IMR-90 (cell line): ENCODE measurements around the gene HCN2. TPM values are rescaled to one million over a fixed set of nuclear protein-coding genes. Genes with fewer than 3 reads are reported as not detected.

Experiments
- ATAC-seq: fragments of 200-7000 bp; cut with Tn5 transposase; 2 replicates; pipeline ENCODE4 v1.9.1; 2020; ENCODE audit warnings: low read depth, mild to moderate bottlenecking, moderate library complexity
- BruUV-seq: library from RNA; stranded (reverse); fragments of 400-500 nt; replicated peaks from 2 replicates; lab custom pipeline; 2021; lab: Mats Ljungman, UMichigan
- CTCF ChIA-PET: fragments of 300-600 bp; formaldehyde crosslinking; extraction: SDS; loops from one replicate; lab custom pipeline; 2021; ENCODE audit warnings: antibody characterized with exemption; lab: Yijun Ruan, JAX
- POLR2A ChIA-PET: fragments of 300-600 bp; sonication (Branson Sonifier 250); formaldehyde crosslinking; loops from one replicate; lab custom pipeline; 2022; ENCODE audit warnings: antibody characterized with exemption; ENCODE audit not compliant: unreplicated experiment; lab: Charles Lee
- DNase-seq: peaks from one replicate; pipeline ENCODE4 v3.0.0; 2013
- H2AFZ ChIP-seq: replicated peaks from 2 replicates; pipeline ENCODE3; 2013; ENCODE audit warnings: low read length, mild to moderate bottlenecking; ENCODE audit not compliant: poor library complexity
- H2AK5ac ChIP-seq: 2 replicates; pipeline ENCODE4 v1.6.1; 2013; ENCODE audit warnings: low read depth, low read length, inconsistent platforms
- H2AK9ac ChIP-seq: replicated peaks from 2 replicates; pipeline ENCODE3; 2013; ENCODE audit warnings: mild to moderate bottlenecking, low read depth, low read length, moderate library complexity; ENCODE audit not compliant: poor library complexity
- H2BK120ac ChIP-seq: 2 replicates; pipeline ENCODE4 v1.6.1; 2013; ENCODE audit warnings: low read depth, low read length, inconsistent platforms
- H2BK15ac ChIP-seq: 3 replicates; pipeline ENCODE4 v1.6.1; 2013; ENCODE audit warnings: low read depth, low read length, inconsistent platforms
- H2BK20ac ChIP-seq: 2 replicates; pipeline ENCODE4 v1.6.1; 2013; ENCODE audit warnings: low read depth, mild to moderate bottlenecking, inconsistent platforms, low read length, moderate library complexity
- H2BK5ac ChIP-seq: 2 replicates; pipeline ENCODE4 v1.6.1; 2013; ENCODE audit warnings: mild to moderate bottlenecking, low read depth, low read length, inconsistent platforms; ENCODE audit not compliant: poor library complexity, severe bottlenecking
- H3K14ac ChIP-seq: replicated peaks from 2 replicates; pipeline ENCODE4 v1.6.1; 2013; ENCODE audit warnings: low read depth, low read length, inconsistent platforms
- H3K18ac ChIP-seq: 2 replicates; pipeline ENCODE4 v1.6.1; 2013; ENCODE audit warnings: low read depth, low read length, control low read depth
- H3K23ac ChIP-seq: 2 replicates; pipeline ENCODE4 v1.6.1; 2013; ENCODE audit warnings: low read depth, low read length, inconsistent platforms
- H3K27ac ChIP-seq: 2 replicates; pipeline ENCODE4 v1.5.1; 2013; ENCODE audit warnings: mild to moderate bottlenecking, control low read depth, low read length; ENCODE audit not compliant: insufficient read depth
- H3K27me3 ChIP-seq: 2 replicates; pipeline ENCODE4 v1.6.1; 2013; ENCODE audit warnings: low read length; ENCODE audit not compliant: control insufficient read depth, insufficient read depth
- H3K36me3 ChIP-seq: 2 replicates; pipeline ENCODE4 v1.6.1; 2013; ENCODE audit warnings: low read length, mixed read lengths; ENCODE audit not compliant: control insufficient read depth, insufficient read depth
- H3K4ac ChIP-seq: 2 replicates; pipeline ENCODE4 v1.6.1; 2013; ENCODE audit warnings: low read depth, low read length, inconsistent platforms
- H3K4me1 ChIP-seq: 2 replicates; pipeline ENCODE4 v1.6.1; 2013; ENCODE audit warnings: low read length, mixed read lengths; ENCODE audit not compliant: control insufficient read depth, insufficient read depth
- H3K4me2 ChIP-seq: 2 replicates; pipeline ENCODE4 v1.6.1; 2013; ENCODE audit warnings: low read depth, mild to moderate bottlenecking, control low read depth, low read length, moderate library complexity
- H3K4me3 ChIP-seq: 2 replicates; pipeline ENCODE4 v1.5.1; 2013; ENCODE audit warnings: low read depth, mild to moderate bottlenecking, control low read depth, low read length, moderate library complexity; ENCODE audit not compliant: insufficient read depth
- H3K56ac ChIP-seq: 2 replicates; pipeline ENCODE4 v1.6.1; 2013; ENCODE audit warnings: low read length, inconsistent platforms; ENCODE audit not compliant: insufficient read depth; ENCODE audit errors: extremely low read depth
- H3K79me1 ChIP-seq, 2 experiments: 2 replicates each; pipeline ENCODE4 v1.6.1; 2013; ENCODE audit warnings: low read length in 2 of 2, inconsistent platforms in 1 of 2, low read depth in 1 of 2
- H3K9ac ChIP-seq: 2 replicates; pipeline ENCODE4 v1.6.1; 2013; ENCODE audit warnings: low read depth, low read length, control low read depth
- H3K9me1 ChIP-seq: 2 replicates; pipeline ENCODE4 v1.6.1; 2013; ENCODE audit warnings: low read length, inconsistent platforms; ENCODE audit not compliant: insufficient read depth
- H3K9me3 ChIP-seq: 2 replicates; pipeline ENCODE4 v1.6.1; 2013; ENCODE audit warnings: low read length; ENCODE audit not compliant: control insufficient read depth, insufficient read depth
- H4K20me1 ChIP-seq: 2 replicates; pipeline ENCODE4 v1.6.1; 2013; ENCODE audit warnings: low read length, inconsistent platforms; ENCODE audit not compliant: insufficient read depth
- H4K5ac ChIP-seq: 2 replicates; pipeline ENCODE4 v1.6.1; 2013; ENCODE audit warnings: mild to moderate bottlenecking, low read depth, low read length, control low read depth
- H4K8ac ChIP-seq, 2 experiments: 2 replicates each; pipeline ENCODE4 v1.6.1; 2013; ENCODE audit warnings: low read depth in 2 of 2, low read length in 2 of 2, control low read depth in 1 of 2, inconsistent platforms in 1 of 2
- H4K91ac ChIP-seq: 2 replicates; pipeline ENCODE4 v1.6.1; 2013; ENCODE audit warnings: low read depth, low read length, inconsistent platforms; ENCODE audit not compliant: insufficient read depth
- BHLHE40 ChIP-seq: fragments of 150-350 bp; IDR thresholded peaks from 2 replicates; pipeline ENCODE4 v1.6.1; 2016; ENCODE audit warnings: mild to moderate bottlenecking, low read depth, low read length
- CEBPB ChIP-seq: IDR thresholded peaks from 2 replicates; pipeline ENCODE4 v1.6.1; 2012; ENCODE audit warnings: low read depth, low read length, improper control_type of control experiment
- CHD1 ChIP-seq: IDR thresholded peaks from 2 replicates; pipeline ENCODE4 v1.6.1; 2012; ENCODE audit warnings: low read depth, low read length, improper control_type of control experiment
- CTCF ChIP-seq: conservative IDR thresholded peaks from 2 replicates; pipeline ENCODE4 v1.5.1; 2012; ENCODE audit warnings: mild to moderate bottlenecking, low read depth, low read length, improper control_type of control experiment
- ELK1 ChIP-seq: fragments of 150-350 bp; IDR thresholded peaks from 2 replicates; pipeline ENCODE4 v1.6.1; 2016; ENCODE audit warnings: low read depth, mild to moderate bottlenecking, low read length, moderate library complexity, borderline replicate concordance
- FOS ChIP-seq: fragments of 150-350 bp; IDR thresholded peaks from 2 replicates; pipeline ENCODE4 v1.6.1; 2016; ENCODE audit warnings: low read depth, low read length
- MAFK ChIP-seq: IDR thresholded peaks from 2 replicates; pipeline ENCODE4 v1.6.1; 2012; ENCODE audit warnings: low read depth, low read length, improper control_type of control experiment
- MAZ ChIP-seq: IDR thresholded peaks from 2 replicates; pipeline ENCODE4 v1.6.1; 2012; ENCODE audit warnings: low read depth, mild to moderate bottlenecking, low read length, improper control_type of control experiment, moderate library complexity, borderline replicate concordance
- MXI1 ChIP-seq: IDR thresholded peaks from 2 replicates; pipeline ENCODE4 v1.6.1; 2012; ENCODE audit warnings: low read depth, mild to moderate bottlenecking, low read length, moderate library complexity, borderline replicate concordance
- RAD21 ChIP-seq: IDR thresholded peaks from 2 replicates; pipeline ENCODE4 v1.6.1; 2012; ENCODE audit warnings: low read length, improper control_type of control experiment
- RCOR1 ChIP-seq: IDR thresholded peaks from 2 replicates; pipeline ENCODE4 v1.6.1; 2012; ENCODE audit warnings: mild to moderate bottlenecking, low read length, improper control_type of control experiment; ENCODE audit not compliant: insufficient replicate concordance
- RFX5 ChIP-seq: IDR thresholded peaks from 2 replicates; pipeline ENCODE4 v1.8.0; 2012; ENCODE audit warnings: low read depth, mild to moderate bottlenecking, low read length, moderate library complexity
- SMC3 ChIP-seq: fragments of 150-350 bp; IDR thresholded peaks from 2 replicates; pipeline ENCODE4 v1.6.1; 2016; ENCODE audit warnings: low read depth, mild to moderate bottlenecking, antibody characterized with exemption, low read length, moderate library complexity
- USF2 ChIP-seq: fragments of 150-350 bp; IDR thresholded peaks from 2 replicates; pipeline ENCODE4 v1.6.1; 2017; ENCODE audit warnings: mild to moderate bottlenecking, antibody characterized with exemption, low read length, low read depth
- WGBS, 2 experiments: methylation state at CpG; one replicate each; pipeline versions ENCODE4 v1.1.5 to v1.1.7; 2013; ENCODE audit warnings: missing lambda C conversion rate in 2 of 2; ENCODE audit not compliant: insufficient read length in 1 of 2; ENCODE audit errors: extremely low coverage in 2 of 2; 5-methylcytosine and 5-hydroxymethylcytosine counted together
- dilution Hi-C: fragments of 300-500 bp; cut with HindIII; formaldehyde crosslinking; loops from one replicate; pipeline ENCODE4 v1.14.3; 2018; ENCODE audit warnings: low sequenced_read_pairs; ENCODE audit not compliant: unreplicated experiment
- in situ Hi-C: fragments of 300-500 bp; cut with MboI; formaldehyde crosslinking; loops from 3 replicates; pipeline ENCODE4 v1.14.3; 2019; ENCODE audit warnings: low sequenced_read_pairs, inconsistent platforms, mixed read lengths
- intact Hi-C: fragments of 100-400 bp; cut with micrococcal nuclease; formaldehyde crosslinking; loops from 2 replicates; pipeline ENCODE4 v1.10.0; 2022
- polyA plus RNA-seq, 3 experiments: library from polyadenylated mRNA; depleted of rRNA; stranded (reverse); fragments of >200 nt; gene quantifications; 2 replicates each; pipeline ENCODE4 v1.2.3, GENCODE V29; 2012; ENCODE audit warnings: low replicate concordance in 1 of 3
- total RNA-seq: library from RNA; depleted of rRNA; stranded (reverse); fragments of >200 nt; gene quantifications from 2 replicates; pipeline ENCODE4 v1.2.3, GENCODE V29; 2012

HCN2 gene
- total and polyA plus RNA-seq, 2 of the 4 experiments (the other 2 are of a cell fraction), result 0.72 to 2.6 TPM

- ChIA-PET POLR2A (no interaction called here), CTCF (no interaction called here)
- no peak overlapping the region for H3K14ac ChIP-seq
- no peak overlapping the region for H2BK20ac ChIP-seq
- DNase-seq (no peak), ATAC-seq (no peak)
- H2AK9ac ChIP-seq, result no peak overlapping the region
- H3K4me1 ChIP-seq, result no peaks in the 10 kb centered on the region
- H2BK120ac ChIP-seq, result no peak overlapping the region
- no peaks in the 10 kb centered on the region for H3K79me1 ChIP-seq
- H3K4me2 ChIP-seq, result no peak overlapping the region
- no peak overlapping the region for H3K4me3 ChIP-seq
- intact Hi-C loops, result no loop called here
- no peak overlapping the region for H2BK15ac ChIP-seq
- no peak overlapping the region for H4K8ac ChIP-seq
- TF ChIP-seq USF2, result no peak
- TF ChIP-seq RAD21, result no peak
- no peak for TF ChIP-seq SMC3
- TF ChIP-seq FOS, result no peak
- no peak for TF ChIP-seq MXI1
- TF ChIP-seq CEBPB, result no peak
- TF ChIP-seq MAZ, result no peak
- TF ChIP-seq CHD1, result no peak
- TF ChIP-seq CTCF, result no peak
- TF ChIP-seq ELK1, result no peak
- no peak for TF ChIP-seq MAFK
- no peak for TF ChIP-seq RFX5
- no peak for TF ChIP-seq BHLHE40
- TF ChIP-seq RCOR1, result no peak
- H3K56ac ChIP-seq, result no peak overlapping the region
- BruUV-seq, result no TSS peak
- H3K9ac ChIP-seq, result no peak overlapping the region
- no peaks in the 10 kb centered on the region; the same call in 1 of the 2 replicates for H3K27me3 ChIP-seq
- WGBS, 2 experiments, result 97% methylated on average over 11 of the region's 29 CpGs; no CpG with 5 or more reads in 1 of the 2 experiments
- no peak overlapping the region for H3K18ac ChIP-seq
- no peaks in the 10 kb centered on the region; the same call in none of the 2 replicates for H4K20me1 ChIP-seq
- dilution Hi-C loops, result no loop called here
- no peaks in the 10 kb centered on the region for H3K9me3 ChIP-seq
- H3K27ac ChIP-seq, result no peak overlapping the region
- H3K36me3 ChIP-seq, result peaks cover 34% of the 10 kb centered on the region
- H4K5ac ChIP-seq, result no peak overlapping the region
- H3K9me1 ChIP-seq, result no peaks in the 10 kb centered on the region
- H2AFZ ChIP-seq, result no peak overlapping the region
- H3K23ac ChIP-seq, result no peak overlapping the region
- H2BK5ac ChIP-seq, result no peak overlapping the region
- in situ Hi-C loops, result no loop called here
- H3K4ac ChIP-seq, result no peak overlapping the region
- H2AK5ac ChIP-seq, result no peak overlapping the region
- no peak overlapping the region for H4K91ac ChIP-seq
Observed at GRCh38 chr19:617551-618246, 28.0 kb downstream of the HCN2 start.
